ENCODE data around the gene YPEL1. TPM values are rescaled to one million over a fixed set of nuclear protein-coding genes. Genes with fewer than 3 reads are reported as not detected.
"Not testable (repeated sequence)": the region's sequence is repeated elsewhere in the genome, so short reads cannot be mapped to it uniquely, and the experiment has no call there.

Gene YPEL1
- total RNA-seq, 4 donors from 2014 or later: 1.5 to 5.1 (median 2.4) TPM

GRCh38 chr22:21680830-21681565 is 54.6 kb downstream of the YPEL1 start:
- no peaks in the 10 kb centered on the region for H3K9me3 ChIP-seq
- TF ChIP-seq POLR2A (IDR thresholded peaks at IDR 0.05): no peak
- H3K4me3 ChIP-seq: no peak overlapping the region
- H3K27me3 ChIP-seq: no peaks in the 10 kb centered on the region
- 89% methylated on average over 13 of the region's 21 CpGs for WGBS
- peaks cover 74% of the 10 kb centered on the region for H3K36me3 ChIP-seq
- DNase-seq (ENCODE audit: low spot score in 2 of 2): no peak
- no peaks in the 10 kb centered on the region for H3K4me1 ChIP-seq
- H3K27ac ChIP-seq: no peak overlapping the region

DNA sequence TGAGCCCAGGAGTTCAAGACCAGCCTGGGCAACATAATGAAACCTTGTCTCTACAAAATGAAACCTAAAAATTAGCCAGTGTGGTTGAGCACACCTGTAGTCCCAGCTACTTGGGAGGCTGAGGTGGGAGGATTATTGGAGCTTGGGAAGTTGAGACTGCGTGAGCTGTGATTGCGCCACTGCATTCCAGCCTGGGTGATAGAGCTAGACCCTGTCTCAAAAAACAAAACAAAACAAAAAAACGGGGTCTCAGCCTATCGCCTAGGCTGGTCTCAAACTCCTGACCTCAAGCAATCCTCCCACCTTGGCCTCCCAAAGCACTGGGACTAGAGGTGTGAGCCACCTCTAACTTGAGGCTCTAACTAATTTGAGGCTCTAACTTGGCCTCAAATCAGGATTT is 56.2 kb downstream of the YPEL1 start:
- H3K27ac ChIP-seq: no peak overlapping the region
- WGBS: 100% methylated on average over 4 of the region's 4 CpGs
- H3K4me1 ChIP-seq: no peaks in the 10 kb centered on the region
- peaks cover 74% of the 10 kb centered on the region for H3K36me3 ChIP-seq
- DNase-seq (ENCODE audit: low spot score in 2 of 2): no peak
- H3K27me3 ChIP-seq: no peaks in the 10 kb centered on the region
- no peak overlapping the region for H3K4me3 ChIP-seq
- TF ChIP-seq POLR2AphosphoS5 (IDR thresholded peaks at IDR 0.05) (no peak), POLR2A (IDR thresholded peaks at IDR 0.05) (no peak), EP300 (IDR thresholded peaks at IDR 0.05) (no peak), CTCF (IDR thresholded peaks at IDR 0.05) (no peak)
- H3K9me3 ChIP-seq: no peaks in the 10 kb centered on the region

DNA sequence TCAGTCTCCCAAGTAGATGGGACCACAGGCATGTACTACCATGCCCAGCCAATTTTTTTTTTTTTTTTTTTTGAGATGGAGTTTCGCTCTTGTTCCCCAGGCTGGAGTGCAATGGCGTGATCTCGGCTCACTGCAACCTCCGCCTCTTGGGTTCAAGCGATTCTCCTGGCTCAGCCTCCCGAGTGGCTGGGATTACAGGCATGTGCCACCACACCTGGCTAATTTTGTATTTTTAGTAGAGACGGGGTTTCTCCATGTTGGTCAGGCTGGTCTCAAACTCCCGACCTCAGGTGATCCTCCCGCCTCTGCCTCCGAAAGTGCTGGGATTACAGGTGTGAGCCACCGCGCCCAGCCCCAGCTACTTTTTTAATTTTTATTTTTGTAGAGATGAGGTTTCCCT is 56.8 kb downstream of the YPEL1 start:
- not testable (repeated sequence) for DNase-seq (ENCODE audit: low spot score in 2 of 2); H3K4me3 ChIP-seq; H3K27ac ChIP-seq; H3K27me3 ChIP-seq; H3K4me1 ChIP-seq; H3K9me3 ChIP-seq
- H3K36me3 ChIP-seq: peaks cover 76% of the 10 kb centered on the region
- over 99% methylated on average over 12 of the region's 12 CpGs for WGBS

- no peaks in the 10 kb centered on the region for H3K9me3 ChIP-seq
- no peak overlapping the region for H3K4me3 ChIP-seq
- no peak for DNase-seq (ENCODE audit: low spot score in 2 of 2)
- 87% methylated on average over 15 of the region's 15 CpGs for WGBS
- H3K27me3 ChIP-seq: no peaks in the 10 kb centered on the region
- no peaks in the 10 kb centered on the region for H3K4me1 ChIP-seq
- H3K27ac ChIP-seq: no peak overlapping the region
- peaks cover 76% of the 10 kb centered on the region for H3K36me3 ChIP-seq
- TF ChIP-seq POLR2AphosphoS5 (IDR thresholded peaks at IDR 0.05) (no peak), EP300 (IDR thresholded peaks at IDR 0.05) (no peak), CTCF (IDR thresholded peaks at IDR 0.05) (no peak), POLR2A (IDR thresholded peaks at IDR 0.05) (no peak)
These were observed 57.8 kb downstream of the YPEL1 start for GRCh38 chr22:21677606-21678443.

DNA sequence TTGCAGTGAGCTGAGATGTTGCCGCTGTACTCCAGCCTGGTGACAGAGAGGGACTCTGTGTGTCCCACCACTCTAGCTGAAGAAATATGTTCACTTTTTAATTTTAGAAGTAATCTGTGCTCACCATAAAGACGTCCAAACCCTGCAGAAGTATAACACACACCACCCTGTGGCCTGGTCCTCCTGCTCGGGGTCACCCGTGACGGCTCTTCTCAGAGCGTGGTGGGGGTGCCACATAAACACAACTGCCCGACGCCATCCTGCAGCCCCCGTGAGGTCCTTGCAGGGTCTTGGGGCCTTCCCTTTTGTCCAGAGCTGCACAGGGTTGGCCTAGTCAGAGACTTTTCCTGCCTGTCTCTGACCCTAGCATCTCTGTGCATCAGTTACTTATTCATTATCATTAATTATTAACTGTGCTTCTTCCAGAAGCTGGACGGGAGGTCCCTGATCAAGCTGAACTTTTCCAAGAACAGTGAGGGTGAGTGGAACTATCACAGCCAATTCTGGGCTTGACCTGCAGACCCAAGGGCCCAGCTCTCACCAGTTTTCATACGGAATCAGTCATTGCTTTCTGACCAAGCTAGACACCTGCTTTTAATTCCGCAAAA is 60.9 kb downstream of the YPEL1 start:
- H3K4me3 ChIP-seq: no peak overlapping the region
- H3K27me3 ChIP-seq: no peaks in the 10 kb centered on the region
- TF ChIP-seq EP300 (IDR thresholded peaks at IDR 0.05) (no peak), CTCF (IDR thresholded peaks at IDR 0.05) (no peak), POLR2A (IDR thresholded peaks at IDR 0.05) (no peak), POLR2AphosphoS5 (IDR thresholded peaks at IDR 0.05) (no peak)
- peaks cover 79% of the 10 kb centered on the region for H3K36me3 ChIP-seq
- no peak overlapping the region for H3K27ac ChIP-seq
- no peak for DNase-seq (ENCODE audit: low spot score in 2 of 2)
- no peaks in the 10 kb centered on the region for H3K4me1 ChIP-seq
- 91% methylated on average over 12 of the region's 12 CpGs for WGBS
- no peaks in the 10 kb centered on the region for H3K9me3 ChIP-seq

All from suprapubic skin (tissue), 4 donors.